ENCODE results near the gene TNFSF12.
A peak's percentile ranks its signal among the peaks of the same experiment; 100 is the strongest.

TNFSF12 gene

DNA sequence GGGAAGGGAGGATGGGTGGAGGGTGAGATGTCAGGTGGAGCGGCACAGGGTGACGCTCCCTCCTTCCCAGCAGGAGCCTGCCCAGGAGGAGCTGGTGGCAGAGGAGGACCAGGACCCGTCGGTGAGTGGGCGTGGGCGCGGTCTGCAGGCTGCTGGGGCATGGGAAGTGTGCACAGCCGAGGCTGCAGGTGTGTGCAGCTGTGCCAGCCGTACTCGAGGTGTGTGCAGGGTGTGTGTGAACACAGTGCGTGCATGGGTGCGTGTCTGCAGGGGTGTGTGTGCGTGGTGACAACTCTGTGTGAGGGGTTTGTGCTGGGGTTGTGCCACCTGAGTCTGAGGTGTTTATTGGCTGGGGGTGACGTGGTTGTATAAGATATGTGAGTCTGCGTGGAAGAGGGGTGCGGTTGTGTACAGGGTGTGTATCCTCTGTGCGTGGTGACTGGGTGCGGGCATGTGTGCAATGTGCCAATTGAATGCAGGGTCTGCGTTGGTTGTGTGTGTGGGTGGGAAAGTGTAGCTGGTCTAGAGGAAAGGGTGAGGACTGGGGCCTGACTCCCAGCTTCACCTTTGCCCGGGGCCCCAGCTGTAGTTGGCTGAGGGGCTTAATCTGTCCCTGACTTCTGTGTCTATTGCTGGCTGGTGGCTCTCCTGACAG, 670 bp downstream of the TNFSF12 start:
- DNase-seq, result no peak

DNA sequence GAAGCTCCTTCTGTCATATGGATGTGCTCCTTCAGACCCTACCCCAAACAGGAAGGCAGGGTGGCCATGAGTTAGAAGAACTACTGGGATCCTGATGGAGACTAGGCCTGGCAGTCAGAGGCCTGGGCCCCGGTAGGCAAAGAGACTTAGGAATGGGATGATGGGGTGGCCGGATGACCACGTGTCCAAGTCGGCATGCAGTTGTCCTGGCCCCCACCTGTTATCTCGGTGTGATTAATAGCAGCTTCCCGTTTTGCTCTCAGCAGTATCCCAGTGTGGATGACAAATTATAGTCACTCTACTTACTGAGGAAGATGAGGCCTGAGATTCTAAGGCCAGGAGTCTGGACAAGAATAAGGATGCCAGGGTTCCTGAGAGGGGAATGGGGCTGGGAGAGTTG, 1.5 kb downstream of the TNFSF12 start:
- DNase-seq, result no peak

- no peak for DNase-seq
Measured at GRCh38 chr17:7551396-7551795, 2.5 kb downstream of the TNFSF12 start.

DNA sequence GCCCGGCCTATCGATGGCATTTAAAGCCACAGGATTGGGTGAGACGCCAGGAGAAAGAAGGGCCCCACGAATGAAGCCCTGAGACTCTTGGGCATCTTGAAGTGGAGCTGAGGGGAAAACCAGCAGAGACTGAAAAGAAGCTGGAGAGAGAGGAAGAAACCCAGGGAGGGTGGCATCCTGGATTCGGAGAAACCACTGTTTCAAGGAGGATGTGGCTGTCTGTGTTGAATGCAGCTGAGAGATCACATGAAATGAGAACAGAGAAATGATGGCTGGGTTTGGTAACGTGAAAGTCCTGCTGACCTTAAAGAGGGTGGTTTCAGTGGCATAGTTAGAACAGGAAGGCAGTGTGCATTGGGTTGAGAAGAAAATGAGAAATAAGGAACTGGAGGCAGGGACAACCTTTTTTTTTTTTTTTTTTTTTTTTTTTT, 3.8 kb downstream of the TNFSF12 start:
- DNase-seq, result no peak

GRCh38 chr17:7553356-7553755, 4.5 kb downstream of the TNFSF12 start:
- no peak for DNase-seq

DNA sequence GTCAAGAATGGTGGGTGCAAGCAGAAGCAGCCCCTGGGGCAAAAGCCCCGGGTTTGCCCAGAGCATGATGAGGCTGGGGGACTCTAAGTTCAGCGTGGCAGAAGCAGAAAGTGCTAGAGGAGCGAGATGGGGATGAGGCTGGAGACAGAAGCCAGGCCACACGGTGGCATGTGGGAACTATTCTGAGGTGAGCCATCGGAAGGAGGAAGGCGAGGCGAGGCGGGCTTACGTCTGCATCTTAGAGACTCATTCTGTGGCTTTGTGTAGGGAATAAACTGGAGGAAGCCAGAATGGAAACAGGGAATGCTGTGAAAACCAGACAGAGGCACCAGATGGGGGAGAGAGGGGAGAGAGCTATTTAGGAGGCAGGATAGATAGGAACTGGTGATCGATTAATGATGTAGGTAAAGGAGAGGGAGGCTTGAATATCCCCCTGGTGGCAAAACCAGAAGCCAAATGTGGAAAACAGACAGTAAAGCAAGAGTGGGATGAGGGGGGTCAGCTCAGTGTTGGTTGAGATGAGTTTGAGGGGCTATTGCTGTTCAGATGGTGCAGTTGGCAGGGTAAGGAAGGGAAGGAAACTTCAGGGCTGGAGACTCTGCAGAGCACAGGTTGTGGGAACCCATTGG, 6.6 kb downstream of the TNFSF12 start:
- no peak for DNase-seq

DNA sequence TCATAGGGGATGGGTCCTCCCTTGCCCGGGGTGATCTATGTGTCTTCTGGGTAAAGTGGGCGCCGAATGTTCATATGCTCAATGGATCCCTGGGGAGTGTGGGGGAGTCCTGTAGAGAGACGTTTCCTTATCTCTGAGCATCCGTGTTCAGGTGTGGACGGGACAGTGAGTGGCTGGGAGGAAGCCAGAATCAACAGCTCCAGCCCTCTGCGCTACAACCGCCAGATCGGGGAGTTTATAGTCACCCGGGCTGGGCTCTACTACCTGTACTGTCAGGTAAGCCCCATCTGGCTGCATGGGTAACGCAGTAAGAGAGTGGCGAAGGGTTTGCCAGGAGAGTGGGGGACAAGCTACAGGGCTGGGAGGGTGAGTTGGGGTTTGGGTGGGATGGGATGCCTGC, 7.8 kb downstream of the TNFSF12 start:
- DNase-seq, result no peak

GRCh38 chr17:7557147-7557764, 8.4 kb downstream of the TNFSF12 start:
- no peak for DNase-seq

DNA sequence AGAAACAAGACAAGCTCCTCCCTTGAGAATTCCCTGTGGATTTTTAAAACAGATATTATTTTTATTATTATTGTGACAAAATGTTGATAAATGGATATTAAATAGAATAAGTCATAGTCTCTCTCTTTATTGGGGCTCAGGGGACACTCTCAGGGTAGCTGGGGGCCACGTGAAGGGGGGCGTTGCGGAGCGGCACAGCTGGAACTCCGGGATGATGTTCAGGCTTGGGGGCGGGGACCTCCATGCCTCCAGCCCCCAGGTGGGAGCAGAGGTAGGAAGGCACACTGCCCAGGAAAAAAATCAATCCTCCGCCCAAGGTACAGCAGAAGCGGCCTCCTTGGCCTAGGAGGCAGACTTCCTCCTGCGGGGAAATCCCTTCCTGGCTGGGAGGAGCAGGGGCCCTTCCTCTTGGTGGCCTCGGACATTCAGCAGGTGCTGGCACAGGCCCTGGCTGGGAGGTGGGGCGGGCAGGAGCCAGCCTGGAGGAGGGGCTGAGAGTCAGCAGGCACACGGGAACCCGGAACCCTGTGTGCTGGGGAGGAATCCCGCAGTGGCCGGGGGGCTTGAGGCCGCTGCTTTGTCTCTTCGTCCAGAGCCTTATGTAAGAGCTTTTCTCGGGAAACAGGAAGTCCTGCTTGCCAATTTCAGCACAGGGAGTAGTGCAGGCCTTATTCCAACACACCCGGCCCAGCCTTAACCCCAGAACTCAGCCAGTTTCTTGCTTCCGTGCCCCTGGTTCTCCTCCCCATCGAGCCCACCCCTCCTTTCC, 9.1 kb downstream of the TNFSF12 start:
- DNase-seq, result peak; percentile 28

- DNase-seq, result no peak
Measured at GRCh38 chr17:7558544-7559319, 9.9 kb downstream of the TNFSF12 start, which contains the start of gene TNFSF13. Gene TNFSF13, plus strand, starts transcription at chr17:7558750. Its CDS starts 290 bp downstream, at chr17:7559040.

- no peak for DNase-seq
Measured at GRCh38 chr17:7559320-7560171, 10.7 kb downstream of the TNFSF12 start.

- peak; percentile 55 for DNase-seq
Measured at GRCh38 chr17:7560172-7561027, 11.5 kb downstream of the TNFSF12 start.

DNA sequence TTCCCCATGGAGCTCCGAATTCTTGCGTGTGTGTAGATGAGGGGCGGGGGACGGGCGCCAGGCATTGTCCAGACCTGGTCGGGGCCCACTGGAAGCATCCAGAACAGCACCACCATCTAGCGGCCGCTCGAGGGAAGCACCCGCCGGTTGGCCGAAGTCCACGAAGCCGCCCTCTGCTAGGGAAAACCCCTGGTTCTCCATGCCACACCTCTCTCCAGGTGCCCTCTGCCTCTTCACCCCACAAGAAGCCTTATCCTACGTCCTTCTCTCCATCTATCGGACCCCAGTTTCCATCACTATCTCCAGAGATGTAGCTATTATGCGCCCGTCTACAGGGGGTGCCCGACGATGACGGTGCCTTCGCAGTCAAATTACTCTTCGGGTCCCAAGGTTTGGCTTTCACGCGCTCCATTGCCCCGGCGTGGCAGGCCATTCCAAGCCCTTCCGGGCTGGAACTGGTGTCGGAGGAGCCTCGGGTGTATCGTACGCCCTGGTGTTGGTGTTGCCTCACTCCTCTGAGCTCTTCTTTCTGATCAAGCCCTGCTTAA, 12.2 kb downstream of the TNFSF12 start:
- DNase-seq, result peak; percentile 79

GRCh38 chr17:7561589-7562207, 12.8 kb downstream of the TNFSF12 start, which contains the start of gene SENP3:
Gene SENP3, plus strand, starts transcription at chr17:7561919. Its CDS starts 1,158 bp downstream, at chr17:7563077.
- DNase-seq, result peak; percentile 89

GRCh38 chr17:7562208-7562605, 13.3 kb downstream of the TNFSF12 start:
- DNase-seq, result no peak

GRCh38 chr17:7563115-7563869, 14.4 kb downstream of the TNFSF12 start:
- no peak for DNase-seq

- DNase-seq, result no peak
Measured at GRCh38 chr17:7569571-7569970, 20.7 kb downstream of the TNFSF12 start.

DNA sequence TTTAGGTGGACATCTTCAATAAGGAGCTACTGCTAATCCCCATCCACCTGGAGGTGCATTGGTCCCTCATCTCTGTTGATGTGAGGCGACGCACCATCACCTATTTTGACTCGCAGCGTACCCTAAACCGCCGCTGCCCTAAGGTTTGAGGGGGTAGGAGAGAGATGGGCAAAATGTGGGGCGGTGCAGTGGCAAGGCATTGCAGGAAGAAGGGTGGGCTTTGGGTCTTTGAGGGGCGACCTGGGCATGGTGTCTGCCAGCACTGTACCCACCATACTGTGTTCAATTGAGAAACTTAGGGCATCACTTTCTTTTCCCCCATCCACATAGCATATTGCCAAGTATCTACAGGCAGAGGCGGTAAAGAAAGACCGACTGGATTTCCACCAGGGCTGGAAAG, 21.5 kb downstream of the TNFSF12 start:
- no peak for DNase-seq

DNA sequence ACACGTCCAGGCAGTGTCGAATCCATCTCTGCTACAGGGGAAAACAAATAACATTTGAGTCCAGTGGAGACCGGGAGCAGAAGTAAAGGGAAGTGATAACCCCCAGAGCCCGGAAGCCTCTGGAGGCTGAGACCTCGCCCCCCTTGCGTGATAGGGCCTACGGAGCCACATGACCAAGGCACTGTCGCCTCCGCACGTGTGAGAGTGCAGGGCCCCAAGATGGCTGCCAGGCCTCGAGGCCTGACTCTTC, 23.4 kb downstream of the TNFSF12 start:
- DNase-seq, result no peak
